Measurements from ENCODE around the gene ANGPTL4. TPM values are rescaled to one million over a fixed set of nuclear protein-coding genes. Genes with fewer than 3 reads are reported as not detected.

ANGPTL4 gene
- total and polyA plus RNA-seq, 2 of the 13 experiments (the other 11 are each of a cell fraction or from before 2014, with no cell fraction given), result 0.80 to 21.7 TPM

DNA sequence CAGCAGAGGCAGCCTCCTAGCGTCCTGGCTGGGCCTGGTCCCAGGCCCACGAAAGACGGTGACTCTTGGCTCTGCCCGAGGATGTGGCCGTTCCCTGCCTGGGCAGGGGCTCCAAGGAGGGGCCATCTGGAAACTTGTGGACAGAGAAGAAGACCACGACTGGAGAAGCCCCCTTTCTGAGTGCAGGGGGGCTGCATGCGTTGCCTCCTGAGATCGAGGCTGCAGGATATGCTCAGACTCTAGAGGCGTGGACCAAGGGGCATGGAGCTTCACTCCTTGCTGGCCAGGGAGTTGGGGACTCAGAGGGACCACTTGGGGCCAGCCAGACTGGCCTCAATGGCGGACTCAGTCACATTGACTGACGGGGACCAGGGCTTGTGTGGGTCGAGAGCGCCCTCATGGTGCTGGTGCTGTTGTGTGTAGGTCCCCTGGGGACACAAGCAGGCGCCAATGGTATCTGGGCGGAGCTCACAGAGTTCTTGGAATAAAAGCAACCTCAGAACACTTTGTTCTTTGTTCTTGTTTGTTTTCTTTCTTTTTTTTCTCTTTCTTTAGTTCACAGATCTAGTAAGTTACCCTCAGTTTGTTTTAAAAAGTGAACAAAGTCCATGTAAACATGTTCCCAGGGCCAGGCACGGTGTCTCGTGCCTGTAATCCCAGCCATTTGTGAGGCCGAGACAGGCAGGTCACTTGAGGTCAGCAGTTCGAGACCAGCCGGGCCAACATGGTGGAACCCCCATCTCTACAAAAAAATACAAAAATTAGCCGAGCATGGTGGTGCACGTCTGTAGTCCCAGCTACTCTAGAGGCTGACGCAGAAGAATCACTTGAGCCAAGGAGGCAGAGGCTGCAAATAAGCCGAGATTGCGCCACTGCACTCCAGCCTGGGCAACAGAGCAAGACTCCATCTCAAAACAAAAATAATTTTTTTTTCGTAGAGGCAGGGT is 10.2 kb downstream of the ANGPTL4 start (continued):
- TF ChIP-seq, protein P1, sequence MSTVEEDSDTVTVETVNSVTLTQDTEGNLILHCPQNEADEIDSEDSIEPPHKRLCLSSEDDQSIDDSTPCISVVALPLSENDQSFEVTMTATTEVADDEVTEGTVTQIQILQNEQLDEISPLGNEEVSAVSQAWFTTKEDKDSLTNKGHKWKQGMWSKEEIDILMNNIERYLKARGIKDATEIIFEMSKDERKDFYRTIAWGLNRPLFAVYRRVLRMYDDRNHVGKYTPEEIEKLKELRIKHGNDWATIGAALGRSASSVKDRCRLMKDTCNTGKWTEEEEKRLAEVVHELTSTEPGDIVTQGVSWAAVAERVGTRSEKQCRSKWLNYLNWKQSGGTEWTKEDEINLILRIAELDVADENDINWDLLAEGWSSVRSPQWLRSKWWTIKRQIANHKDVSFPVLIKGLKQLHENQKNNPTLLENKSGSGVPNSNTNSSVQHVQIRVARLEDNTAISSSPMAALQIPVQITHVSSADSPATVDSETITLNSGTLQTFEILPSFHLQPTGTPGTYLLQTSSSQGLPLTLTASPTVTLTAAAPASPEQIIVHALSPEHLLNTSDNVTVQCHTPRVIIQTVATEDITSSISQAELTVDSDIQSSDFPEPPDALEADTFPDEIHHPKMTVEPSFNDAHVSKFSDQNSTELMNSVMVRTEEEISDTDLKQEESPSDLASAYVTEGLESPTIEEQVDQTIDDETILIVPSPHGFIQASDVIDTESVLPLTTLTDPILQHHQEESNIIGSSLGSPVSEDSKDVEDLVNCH (CRISPR knock-in tag; IDR thresholded peaks at IDR 0.05), result no peak
- TF ChIP-seq FOXM1 (CRISPR knock-in tag; IDR thresholded peaks at IDR 0.05), result no peak
- TF ChIP-seq ZSCAN22 (CRISPR knock-in tag; IDR thresholded peaks at IDR 0.05), result no peak
- TF ChIP-seq, protein P2, sequence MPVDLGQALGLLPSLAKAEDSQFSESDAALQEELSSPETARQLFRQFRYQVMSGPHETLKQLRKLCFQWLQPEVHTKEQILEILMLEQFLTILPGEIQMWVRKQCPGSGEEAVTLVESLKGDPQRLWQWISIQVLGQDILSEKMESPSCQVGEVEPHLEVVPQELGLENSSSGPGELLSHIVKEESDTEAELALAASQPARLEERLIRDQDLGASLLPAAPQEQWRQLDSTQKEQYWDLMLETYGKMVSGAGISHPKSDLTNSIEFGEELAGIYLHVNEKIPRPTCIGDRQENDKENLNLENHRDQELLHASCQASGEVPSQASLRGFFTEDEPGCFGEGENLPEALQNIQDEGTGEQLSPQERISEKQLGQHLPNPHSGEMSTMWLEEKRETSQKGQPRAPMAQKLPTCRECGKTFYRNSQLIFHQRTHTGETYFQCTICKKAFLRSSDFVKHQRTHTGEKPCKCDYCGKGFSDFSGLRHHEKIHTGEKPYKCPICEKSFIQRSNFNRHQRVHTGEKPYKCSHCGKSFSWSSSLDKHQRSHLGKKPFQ (CRISPR knock-in tag; IDR thresholded peaks at IDR 0.05; ENCODE audit: insufficient replicate concordance), result peak; percentile 43
- TF ChIP-seq, protein P3, sequence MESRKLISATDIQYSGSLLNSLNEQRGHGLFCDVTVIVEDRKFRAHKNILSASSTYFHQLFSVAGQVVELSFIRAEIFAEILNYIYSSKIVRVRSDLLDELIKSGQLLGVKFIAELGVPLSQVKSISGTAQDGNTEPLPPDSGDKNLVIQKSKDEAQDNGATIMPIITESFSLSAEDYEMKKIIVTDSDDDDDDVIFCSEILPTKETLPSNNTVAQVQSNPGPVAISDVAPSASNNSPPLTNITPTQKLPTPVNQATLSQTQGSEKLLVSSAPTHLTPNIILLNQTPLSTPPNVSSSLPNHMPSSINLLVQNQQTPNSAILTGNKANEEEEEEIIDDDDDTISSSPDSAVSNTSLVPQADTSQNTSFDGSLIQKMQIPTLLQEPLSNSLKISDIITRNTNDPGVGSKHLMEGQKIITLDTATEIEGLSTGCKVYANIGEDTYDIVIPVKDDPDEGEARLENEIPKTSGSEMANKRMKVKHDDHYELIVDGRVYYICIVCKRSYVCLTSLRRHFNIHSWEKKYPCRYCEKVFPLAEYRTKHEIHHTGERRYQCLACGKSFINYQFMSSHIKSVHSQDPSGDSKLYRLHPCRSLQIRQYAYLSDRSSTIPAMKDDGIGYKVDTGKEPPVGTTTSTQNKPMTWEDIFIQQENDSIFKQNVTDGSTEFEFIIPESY (CRISPR knock-in tag; IDR thresholded peaks at IDR 0.05), result peak; percentile 99
- TF ChIP-seq, protein P4, sequence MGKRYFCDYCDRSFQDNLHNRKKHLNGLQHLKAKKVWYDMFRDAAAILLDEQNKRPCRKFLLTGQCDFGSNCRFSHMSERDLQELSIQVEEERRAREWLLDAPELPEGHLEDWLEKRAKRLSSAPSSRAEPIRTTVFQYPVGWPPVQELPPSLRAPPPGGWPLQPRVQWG (CRISPR knock-in tag; IDR thresholded peaks at IDR 0.05; ENCODE audit: borderline replicate concordance, low read depth), result no peak
- TF ChIP-seq FLYWCH1 (CRISPR knock-in tag; IDR thresholded peaks at IDR 0.05), result no peak
- no peak for TF ChIP-seq ZNF546 (CRISPR knock-in tag; conservative IDR thresholded peaks at IDR 0.05)
- TF ChIP-seq, protein P5, sequence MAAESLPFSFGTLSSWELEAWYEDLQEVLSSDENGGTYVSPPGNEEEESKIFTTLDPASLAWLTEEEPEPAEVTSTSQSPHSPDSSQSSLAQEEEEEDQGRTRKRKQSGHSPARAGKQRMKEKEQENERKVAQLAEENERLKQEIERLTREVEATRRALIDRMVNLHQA (CRISPR knock-in tag; IDR thresholded peaks at IDR 0.05), result no peak
- TF ChIP-seq KLF9 (CRISPR knock-in tag; IDR thresholded peaks at IDR 0.05; ENCODE audit: low read depth), result no peak
- TF ChIP-seq MAFF (IDR thresholded peaks at IDR 0.05; ENCODE audit: low read depth, low read length), result no peak
- TF ChIP-seq, protein P6, sequence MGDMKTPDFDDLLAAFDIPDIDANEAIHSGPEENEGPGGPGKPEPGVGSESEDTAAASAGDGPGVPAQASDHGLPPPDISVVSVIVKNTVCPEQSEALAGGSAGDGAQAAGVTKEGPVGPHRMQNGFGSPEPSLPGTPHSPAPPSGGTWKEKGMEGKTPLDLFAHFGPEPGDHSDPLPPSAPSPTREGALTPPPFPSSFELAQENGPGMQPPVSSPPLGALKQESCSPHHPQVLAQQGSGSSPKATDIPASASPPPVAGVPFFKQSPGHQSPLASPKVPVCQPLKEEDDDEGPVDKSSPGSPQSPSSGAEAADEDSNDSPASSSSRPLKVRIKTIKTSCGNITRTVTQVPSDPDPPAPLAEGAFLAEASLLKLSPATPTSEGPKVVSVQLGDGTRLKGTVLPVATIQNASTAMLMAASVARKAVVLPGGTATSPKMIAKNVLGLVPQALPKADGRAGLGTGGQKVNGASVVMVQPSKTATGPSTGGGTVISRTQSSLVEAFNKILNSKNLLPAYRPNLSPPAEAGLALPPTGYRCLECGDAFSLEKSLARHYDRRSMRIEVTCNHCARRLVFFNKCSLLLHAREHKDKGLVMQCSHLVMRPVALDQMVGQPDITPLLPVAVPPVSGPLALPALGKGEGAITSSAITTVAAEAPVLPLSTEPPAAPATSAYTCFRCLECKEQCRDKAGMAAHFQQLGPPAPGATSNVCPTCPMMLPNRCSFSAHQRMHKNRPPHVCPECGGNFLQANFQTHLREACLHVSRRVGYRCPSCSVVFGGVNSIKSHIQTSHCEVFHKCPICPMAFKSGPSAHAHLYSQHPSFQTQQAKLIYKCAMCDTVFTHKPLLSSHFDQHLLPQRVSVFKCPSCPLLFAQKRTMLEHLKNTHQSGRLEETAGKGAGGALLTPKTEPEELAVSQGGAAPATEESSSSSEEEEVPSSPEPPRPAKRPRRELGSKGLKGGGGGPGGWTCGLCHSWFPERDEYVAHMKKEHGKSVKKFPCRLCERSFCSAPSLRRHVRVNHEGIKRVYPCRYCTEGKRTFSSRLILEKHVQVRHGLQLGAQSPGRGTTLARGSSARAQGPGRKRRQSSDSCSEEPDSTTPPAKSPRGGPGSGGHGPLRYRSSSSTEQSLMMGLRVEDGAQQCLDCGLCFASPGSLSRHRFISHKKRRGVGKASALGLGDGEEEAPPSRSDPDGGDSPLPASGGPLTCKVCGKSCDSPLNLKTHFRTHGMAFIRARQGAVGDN (CRISPR knock-in tag; IDR thresholded peaks at IDR 0.05), result peak; percentile 91
- TF ChIP-seq, protein P7, sequence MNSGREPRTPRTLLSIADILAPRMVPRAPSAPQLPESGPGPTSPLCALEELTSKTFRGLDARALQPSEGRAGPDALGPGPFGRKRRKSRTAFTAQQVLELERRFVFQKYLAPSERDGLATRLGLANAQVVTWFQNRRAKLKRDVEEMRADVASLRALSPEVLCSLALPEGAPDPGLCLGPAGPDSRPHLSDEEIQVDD (CRISPR knock-in tag; IDR thresholded peaks at IDR 0.05; ENCODE audit: borderline replicate concordance), result no peak
- TF ChIP-seq KLF15 (CRISPR knock-in tag; IDR thresholded peaks at IDR 0.05; ENCODE audit: borderline replicate concordance), result no peak
- TF ChIP-seq, protein P8, sequence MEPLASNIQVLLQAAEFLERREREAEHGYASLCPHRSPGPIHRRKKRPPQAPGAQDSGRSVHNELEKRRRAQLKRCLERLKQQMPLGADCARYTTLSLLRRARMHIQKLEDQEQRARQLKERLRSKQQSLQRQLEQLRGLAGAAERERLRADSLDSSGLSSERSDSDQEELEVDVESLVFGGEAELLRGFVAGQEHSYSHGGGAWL (CRISPR knock-in tag; IDR thresholded peaks at IDR 0.05), result 0 out of 2 replicates have a peak, but pooled peaks have one; percentile 11
